ENCODE measurements around the gene CCDC85C.

DNA sequence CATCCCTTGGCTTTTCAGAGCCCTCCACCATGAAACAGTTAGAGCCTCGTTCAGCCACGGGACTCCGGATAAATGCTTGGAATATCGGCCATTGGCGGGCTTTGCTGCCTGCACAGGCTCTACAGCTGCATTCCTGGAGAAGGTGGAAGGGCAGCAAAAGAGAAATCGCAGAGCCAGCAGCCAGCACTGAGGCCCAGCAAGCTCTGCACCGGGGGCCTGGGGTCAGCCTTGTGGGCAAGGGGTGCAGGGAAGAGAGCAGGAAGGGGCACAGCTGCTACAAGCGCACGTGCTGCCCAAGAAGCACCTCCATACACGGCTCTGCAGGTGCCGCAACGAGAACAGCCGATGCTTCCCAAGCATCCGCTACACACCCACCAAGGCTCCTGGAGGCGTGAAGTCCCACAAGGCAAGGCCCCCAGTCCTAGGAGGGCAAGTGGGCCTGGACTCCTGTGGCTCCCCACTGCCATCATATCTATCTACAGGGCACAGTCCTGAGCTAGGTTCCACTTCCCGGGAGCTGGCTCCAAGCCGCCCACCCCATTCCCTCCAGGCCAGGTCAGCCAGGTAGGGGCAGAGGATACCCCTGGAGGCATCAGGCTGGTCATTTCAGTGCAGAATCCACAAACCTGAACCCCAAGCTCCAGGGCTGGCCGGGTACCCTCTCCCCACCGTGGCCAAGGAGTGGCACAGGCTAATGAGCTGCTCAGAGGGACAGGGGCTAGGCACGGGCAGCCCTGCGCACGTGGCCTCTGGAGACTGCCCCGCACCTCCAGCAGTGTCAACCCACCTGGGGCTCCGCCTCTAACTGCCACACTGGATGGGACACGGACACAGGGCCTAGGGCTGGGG lies 82.6 kb downstream of the CCDC85C start:
- TF ChIP-seq, protein P1, sequence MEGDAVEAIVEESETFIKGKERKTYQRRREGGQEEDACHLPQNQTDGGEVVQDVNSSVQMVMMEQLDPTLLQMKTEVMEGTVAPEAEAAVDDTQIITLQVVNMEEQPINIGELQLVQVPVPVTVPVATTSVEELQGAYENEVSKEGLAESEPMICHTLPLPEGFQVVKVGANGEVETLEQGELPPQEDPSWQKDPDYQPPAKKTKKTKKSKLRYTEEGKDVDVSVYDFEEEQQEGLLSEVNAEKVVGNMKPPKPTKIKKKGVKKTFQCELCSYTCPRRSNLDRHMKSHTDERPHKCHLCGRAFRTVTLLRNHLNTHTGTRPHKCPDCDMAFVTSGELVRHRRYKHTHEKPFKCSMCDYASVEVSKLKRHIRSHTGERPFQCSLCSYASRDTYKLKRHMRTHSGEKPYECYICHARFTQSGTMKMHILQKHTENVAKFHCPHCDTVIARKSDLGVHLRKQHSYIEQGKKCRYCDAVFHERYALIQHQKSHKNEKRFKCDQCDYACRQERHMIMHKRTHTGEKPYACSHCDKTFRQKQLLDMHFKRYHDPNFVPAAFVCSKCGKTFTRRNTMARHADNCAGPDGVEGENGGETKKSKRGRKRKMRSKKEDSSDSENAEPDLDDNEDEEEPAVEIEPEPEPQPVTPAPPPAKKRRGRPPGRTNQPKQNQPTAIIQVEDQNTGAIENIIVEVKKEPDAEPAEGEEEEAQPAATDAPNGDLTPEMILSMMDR (IDR thresholded peaks at IDR 0.05), result no peak
- TF ChIP-seq POLR2A (IDR thresholded peaks at IDR 0.05) (no peak), POLR2AphosphoS5 (IDR thresholded peaks at IDR 0.05) (no peak)
